H1 (cell line): Measurements from ENCODE around the gene ANKRD13B. TPM values are rescaled to one million over a fixed set of nuclear protein-coding genes. Genes with fewer than 3 reads are reported as not detected.

ENCODE experiments used
- CTCF ChIA-PET: fragments of 300-600 bp; sonication (Branson Sonifier 250); formaldehyde crosslinking; loops from one replicate; lab custom pipeline; 2021; ENCODE audit not compliant: partially characterized antibody; lab: Charles Lee
- POLR2A ChIA-PET: fragments of 300-600 bp; sonication (Branson Sonifier 250); formaldehyde crosslinking; loops from one replicate; lab custom pipeline; 2021; ENCODE audit warnings: inconsistent platforms; ENCODE audit not compliant: partially characterized antibody; lab: Charles Lee
- DNase-seq, 2 experiments: peaks; one replicate each; pipeline versions ENCODE4 v3.0.0 to v3.0.0-alpha.2; 2010 to 2022; ENCODE audit warnings: low spot score in 2 of 2, low read depth in 1 of 2, mixed read lengths in 1 of 2
- FAIRE-seq: peaks from 2 replicates; lab custom pipeline; 2011; peaks lifted over from hg19 to GRCh38; lab: Jason Lieb, UNC
- H2AFZ ChIP-seq: 2 replicates; pipeline ENCODE4 v1.8.1; 2012; ENCODE audit warnings: low read length, inconsistent platforms
- H2AK5ac ChIP-seq: 2 replicates; pipeline ENCODE4 v1.6.1; 2013; ENCODE audit warnings: low read depth, low read length
- H2BK120ac ChIP-seq: replicated peaks from 2 replicates; pipeline ENCODE3; 2013; ENCODE audit warnings: low read depth, low read length, inconsistent platforms
- H2BK12ac ChIP-seq: 2 replicates; pipeline ENCODE4 v1.6.1; 2013; ENCODE audit warnings: low read depth, low read length
- H2BK15ac ChIP-seq: 2 replicates; pipeline ENCODE4 v1.6.1; 2013; ENCODE audit warnings: low read length
- H2BK20ac ChIP-seq: 2 replicates; pipeline ENCODE4 v1.6.1; 2013; ENCODE audit warnings: low read length
- H2BK5ac ChIP-seq: 2 replicates; pipeline ENCODE4 v1.6.1; 2013; ENCODE audit warnings: low read depth, low read length
- H3K14ac ChIP-seq: 2 replicates; pipeline ENCODE4 v1.6.1; 2013; ENCODE audit warnings: inconsistent platforms; ENCODE audit not compliant: insufficient read length
- H3K18ac ChIP-seq: 2 replicates; pipeline ENCODE4 v1.6.1; 2013; ENCODE audit warnings: low read length; ENCODE audit errors: extremely low read depth
- H3K23ac ChIP-seq: 2 replicates; pipeline ENCODE4 v1.6.1; 2013; ENCODE audit warnings: inconsistent platforms; ENCODE audit not compliant: insufficient read length
- H3K23me2 ChIP-seq: 2 replicates; pipeline ENCODE4 v1.6.1; 2013; ENCODE audit warnings: low read depth, low read length
- H3K27ac ChIP-seq: 2 replicates; pipeline ENCODE4 v1.6.1; 2011; ENCODE audit warnings: low read depth, low read length, inconsistent platforms
- H3K27me3 ChIP-seq, 4 experiments: replicated peaks in 1 of 4; 1 replicate in 1 of 4; 2 replicates in 3 of 4; pipeline versions ENCODE4 v1.6.1 to v1.8.1; 2011 to 2013; ENCODE audit warnings: low read length in 3 of 4, mild to moderate bottlenecking in 3 of 4, inconsistent platforms in 2 of 4, mixed read lengths in 2 of 4, moderate library complexity in 1 of 4; ENCODE audit not compliant: control insufficient read depth in 3 of 4, insufficient read depth in 3 of 4; ENCODE audit errors: extremely low read depth in 1 of 4
- H3K36me3 ChIP-seq, 4 experiments: 2 replicates each; pipeline versions ENCODE4 v1.6.1 to v1.8.1; 2011 to 2013; ENCODE audit warnings: mild to moderate bottlenecking in 4 of 4, low read length in 3 of 4, moderate library complexity in 2 of 4, control low read depth in 1 of 4, inconsistent platforms in 1 of 4; ENCODE audit not compliant: insufficient read depth in 4 of 4, control insufficient read depth in 2 of 4
- H3K4ac ChIP-seq: replicated peaks from 2 replicates; pipeline ENCODE3; 2013; ENCODE audit warnings: low read length, low read depth, mixed read lengths, inconsistent platforms; ENCODE audit not compliant: insufficient read length
- H3K4me1 ChIP-seq, 4 experiments: replicated peaks in 1 of 4; 1 replicate in 1 of 4; 2 replicates in 3 of 4; pipeline versions ENCODE4 v1.6.1 to v1.8.1; 2011 to 2013; ENCODE audit warnings: low read length in 3 of 4, inconsistent platforms in 2 of 4, mixed read lengths in 1 of 4; ENCODE audit not compliant: insufficient read depth in 4 of 4, control insufficient read depth in 3 of 4
- H3K4me2 ChIP-seq, 2 experiments: 2 replicates each; pipeline versions ENCODE4 v1.6.1 to v1.8.1; 2011 to 2013; ENCODE audit warnings: low read depth in 2 of 2, low read length in 2 of 2, control low read depth in 1 of 2, inconsistent platforms in 1 of 2, mild to moderate bottlenecking in 1 of 2; ENCODE audit not compliant: insufficient read depth in 1 of 2
- H3K4me3 ChIP-seq, 4 experiments: fragments of 200-600, 300-600 bp in 1 of 4; sonication (generic), shearing (Covaris generic), sonication (Bioruptor Twin) in 1 of 4; 2 replicates each; pipeline versions ENCODE4 v1.5.1 to v1.8.1; 2011 to 2016; ENCODE audit warnings: low read length in 4 of 4, low read depth in 3 of 4, control low read depth in 2 of 4, inconsistent platforms in 2 of 4, mild to moderate bottlenecking in 2 of 4, mixed read lengths in 1 of 4, moderate library complexity in 1 of 4; ENCODE audit not compliant: insufficient read depth in 2 of 4; ENCODE audit errors: extremely low read depth in 1 of 4
- H3K56ac ChIP-seq: replicated peaks from 2 replicates; pipeline ENCODE3; 2013; ENCODE audit warnings: low read depth, mild to moderate bottlenecking, mixed read lengths, low read length, inconsistent platforms; ENCODE audit not compliant: insufficient read length
- H3K79me1 ChIP-seq: 2 replicates; pipeline ENCODE4 v1.6.1; 2013; ENCODE audit warnings: low read depth, low read length, control low read depth
- H3K79me2 ChIP-seq, 2 experiments: 2 replicates each; pipeline versions ENCODE4 v1.6.1 to v1.8.1; 2012 to 2013; ENCODE audit warnings: low read length in 2 of 2, mild to moderate bottlenecking in 2 of 2, inconsistent platforms in 1 of 2; ENCODE audit not compliant: insufficient read depth in 2 of 2, control insufficient read depth in 1 of 2
- H3K9ac ChIP-seq, 4 experiments: replicated peaks in 1 of 4; 1 replicate in 1 of 4; 2 replicates in 3 of 4; pipeline versions ENCODE4 v1.6.1 to v1.8.1; 2011 to 2013; ENCODE audit warnings: low read depth in 3 of 4, low read length in 3 of 4, control low read depth in 2 of 4, mild to moderate bottlenecking in 2 of 4, moderate library complexity in 2 of 4, inconsistent platforms in 1 of 4; ENCODE audit errors: extremely low read depth in 1 of 4
- H3K9me3 ChIP-seq, 2 experiments: 2 replicates each; pipeline versions ENCODE4 v1.6.1 to v1.8.1; 2012 to 2013; ENCODE audit warnings: mild to moderate bottlenecking in 2 of 2, moderate library complexity in 2 of 2, control low read depth in 1 of 2, inconsistent platforms in 1 of 2, low read depth in 1 of 2, low read length in 1 of 2, mixed read lengths in 1 of 2; ENCODE audit not compliant: insufficient read depth in 2 of 2
- H4K20me1 ChIP-seq, 2 experiments: replicated peaks in 1 of 2; 2 replicates each; pipeline versions ENCODE3 to v1.8.1; 2011 to 2013; ENCODE audit warnings: inconsistent platforms in 2 of 2, low read length in 2 of 2, mild to moderate bottlenecking in 1 of 2; ENCODE audit not compliant: insufficient read depth in 2 of 2, control insufficient read depth in 1 of 2
- H4K5ac ChIP-seq: 2 replicates; pipeline ENCODE4 v1.6.1; 2013; ENCODE audit warnings: low read length, low read depth, mixed read lengths, inconsistent platforms; ENCODE audit not compliant: insufficient read length
- H4K8ac ChIP-seq: 2 replicates; pipeline ENCODE4 v1.8.0; 2013; ENCODE audit warnings: mild to moderate bottlenecking, moderate library complexity, low read length, inconsistent platforms; ENCODE audit not compliant: insufficient read depth; ENCODE audit errors: extremely low read depth
- H4K91ac ChIP-seq: replicated peaks from 2 replicates; pipeline ENCODE3; 2013; ENCODE audit warnings: low read length, mixed read lengths, inconsistent platforms; ENCODE audit not compliant: insufficient read length
- CEBPB ChIP-seq: IDR thresholded peaks from 2 replicates; pipeline ENCODE4 v1.6.1; 2012; ENCODE audit warnings: low read depth, low read length
- HDAC6 ChIP-seq: IDR thresholded peaks from one replicate; pipeline ENCODE4 v1.7.1; 2012; ENCODE audit warnings: low read depth, mild to moderate bottlenecking, inconsistent platforms, low read length, moderate library complexity
- JUN ChIP-seq: IDR thresholded peaks from 2 replicates; pipeline ENCODE4 v1.6.1; 2011; ENCODE audit warnings: low read depth, mild to moderate bottlenecking, improper control_type of control experiment, low read length
- KDM5A ChIP-seq: fragments of 200-600 bp; IDR thresholded peaks from 2 replicates; pipeline ENCODE4 v1.7.1; 2012; ENCODE audit warnings: mild to moderate bottlenecking, low read length, inconsistent platforms, mixed read lengths
- SP1 ChIP-seq: IDR thresholded peaks from 2 replicates; pipeline ENCODE4 v1.6.1; 2011; ENCODE audit warnings: low read depth, low read length
- TAF7 ChIP-seq: optimal IDR thresholded peaks from 2 replicates; pipeline ENCODE3; 2011; ENCODE audit warnings: low read depth, mild to moderate bottlenecking, inconsistent platforms, low read length, moderate library complexity, borderline replicate concordance
- WGBS, 2 experiments: shearing (Covaris generic) in 1 of 2; methylation state at CpG; one replicate each; pipeline versions ENCODE4 v1.1.6 to v1.1.7; 2013 to 2015; ENCODE audit warnings: low lambda C conversion rate in 2 of 2, mixed read lengths in 2 of 2, inconsistent platforms in 1 of 2, low coverage in 1 of 2, missing lambda C conversion rate in 1 of 2; ENCODE audit not compliant: insufficient replicate concordance in 2 of 2, insufficient coverage in 1 of 2, insufficient read length in 1 of 2; ENCODE audit errors: extremely low coverage in 1 of 2, missing lambda C conversion rate in 1 of 2; 5-methylcytosine and 5-hydroxymethylcytosine counted together
- polyA plus RNA-seq, 7 experiments: library from polyadenylated mRNA; depleted of rRNA in 3 of 7; stranded (reverse) in 5 of 7; unstranded in 2 of 7; fragments of >200 nt in 5 of 7; fragments of 200-250 nt in 2 of 7; gene quantifications; 1 replicate in 5 of 7; 2 replicates in 1 of 7; 4 replicates in 1 of 7; pipeline versions ENCODE4 v1.2.1 to v1.2.3, GENCODE V29; 2011 to 2013; ENCODE audit warnings: missing spikeins in 2 of 7, mixed read lengths in 2 of 7
- total RNA-seq: library from RNA; stranded (reverse); fragmentation: NEBNext Ultra II Directional; extraction: Animal tissue kit (Norgen Biotek cat#: 25700); gene quantifications from 2 replicates; pipeline ENCODE4 v1.2.1, GENCODE V29; 2021
- TF ChIP-seq, protein P1 (sequence below): IDR thresholded peaks from 2 replicates; pipeline ENCODE4 v1.6.1; 2011; ENCODE audit warnings: low read length, improper control_type of control experiment
- TF ChIP-seq, protein P2 (sequence below): IDR thresholded peaks from 2 replicates; pipeline ENCODE4 v1.6.1; 2011; ENCODE audit warnings: low read depth, mild to moderate bottlenecking, low read length; ENCODE audit not compliant: insufficient read depth

Gene ANKRD13B
- total and polyA plus RNA-seq, 2 of the 8 experiments (the other 6 are each of a cell fraction or from before 2014, with no cell fraction given), result 16.4 to 48.5 TPM

DNA sequence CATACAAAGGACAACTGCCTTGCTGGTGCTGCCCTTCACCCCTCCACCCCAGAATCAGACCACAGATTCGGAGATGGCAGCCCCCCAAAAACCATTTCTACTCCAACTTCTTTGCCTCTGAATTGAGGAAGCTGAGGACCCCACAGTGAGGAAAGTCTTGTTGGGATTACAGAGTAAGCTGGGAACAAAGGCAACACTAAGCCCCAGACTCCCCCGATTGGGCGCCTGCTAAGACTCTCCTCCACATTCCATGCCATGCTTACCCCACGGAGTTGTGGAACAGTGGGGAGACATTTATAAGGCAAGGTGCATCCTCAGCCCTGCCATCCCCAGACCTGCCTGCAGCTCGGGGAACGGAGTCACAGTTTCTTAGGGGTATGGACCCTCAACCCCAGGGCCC lies 5.3 kb upstream of the ANKRD13B start:
- Histone ChIP-seq H3K4ac (no peak overlapping the region), H2BK20ac (no peak overlapping the region), H3K36me3 (0 out of 8 replicates have a peak, but pooled peaks cover 0 to 3% (median 0%) of the 10 kb centered on the region in 4 experiments), H3K9me3 (no peaks in the 10 kb centered on the region), H3K4me1 (peaks cover 7 to 44% (median 35%) of the 10 kb centered on the region in 4 experiments), H2BK15ac (peak overlapping the region; percentile 12; the same call in 1 of the 2 replicates), H4K5ac (no peak overlapping the region), H3K4me2 (peak overlapping the region; percentile 93 to 95; a peak in 2 of 4 replicates), H2BK12ac (no peak overlapping the region), H3K18ac (no peak overlapping the region), H3K23ac (no peak overlapping the region), H2AK5ac (no peak overlapping the region), H3K23me2 (peaks cover 32% of the 10 kb centered on the region; the same call in 1 of the 2 replicates), H3K56ac (no peak overlapping the region)
- CTCF ChIA-PET, result interaction anchor here (0.9 to 14.8 kb wide), 7 partner anchors 9 to 218 kb away, joined by 3 to 193 read pairs (median 11); partner anchors contain the start of gene CORO6
- no peak for DNase-seq
- TF ChIP-seq HDAC6 (no peak), TAF7 (no peak), CEBPB (no peak), JUN (no peak), SP1 (no peak), KDM5A (no peak)
- TF ChIP-seq, protein P1, sequence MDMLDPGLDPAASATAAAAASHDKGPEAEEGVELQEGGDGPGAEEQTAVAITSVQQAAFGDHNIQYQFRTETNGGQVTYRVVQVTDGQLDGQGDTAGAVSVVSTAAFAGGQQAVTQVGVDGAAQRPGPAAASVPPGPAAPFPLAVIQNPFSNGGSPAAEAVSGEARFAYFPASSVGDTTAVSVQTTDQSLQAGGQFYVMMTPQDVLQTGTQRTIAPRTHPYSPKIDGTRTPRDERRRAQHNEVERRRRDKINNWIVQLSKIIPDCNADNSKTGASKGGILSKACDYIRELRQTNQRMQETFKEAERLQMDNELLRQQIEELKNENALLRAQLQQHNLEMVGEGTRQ, result no peak
- TF ChIP-seq, protein P2, sequence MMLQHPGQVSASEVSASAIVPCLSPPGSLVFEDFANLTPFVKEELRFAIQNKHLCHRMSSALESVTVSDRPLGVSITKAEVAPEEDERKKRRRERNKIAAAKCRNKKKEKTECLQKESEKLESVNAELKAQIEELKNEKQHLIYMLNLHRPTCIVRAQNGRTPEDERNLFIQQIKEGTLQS, result no peak
- TF ChIP-seq, all 59 proteins: peak for 0
- peaks cover 15 to 35% of the 10 kb centered on the region in 2 experiments for H4K20me1 ChIP-seq
- no peak overlapping the region for H4K8ac ChIP-seq
- H4K91ac ChIP-seq, result no peak overlapping the region
- no peak overlapping the region for H2BK5ac ChIP-seq
- no peak overlapping the region for H2BK120ac ChIP-seq
- POLR2A ChIA-PET, result interaction anchor here (0.6 to 1.8 kb wide), 4 partner anchors 11 to 321 kb away, joined by 3 to 8 read pairs (median 4); no protein-coding TSS in a partner anchor
- peaks cover 0 to 42% of the 10 kb centered on the region in 2 experiments; a peak in 2 of 4 replicates for H3K79me2 ChIP-seq
- peaks cover 19% of the 10 kb centered on the region for H3K79me1 ChIP-seq
- WGBS, 2 experiments, result 80% methylated on average over 6 of the region's 6 CpGs; no CpG with 5 or more reads in 1 of the 2 experiments
- no peak overlapping the region for H2AFZ ChIP-seq
- H3K9ac ChIP-seq, result no peak overlapping the region
- no peak overlapping the region for H3K27ac ChIP-seq
- no peak overlapping the region for H3K14ac ChIP-seq
- no peak for FAIRE-seq
- peak overlapping the region in 3 of 4 experiments; percentile 64 to 82 (median 76); a peak in 1 of 8 replicates for H3K4me3 ChIP-seq
- H3K27me3 ChIP-seq, result peaks cover 0 to 6% (median 5%) of the 10 kb centered on the region in 4 experiments; a peak in 2 of 7 replicates
